Kidney (tissue), 14 donors: ENCODE data around the gene TLDC2. TPM values are rescaled to one million over a fixed set of nuclear protein-coding genes. Genes with fewer than 3 reads are reported as not detected.
A peak's percentile ranks its signal among the peaks of the same experiment; 100 is the strongest.

Experiments used
- DNase-seq, 5 donors: peaks; one replicate each; pipeline ENCODE4 v3.0.0-alpha.2; 2013 to 2020
- FAIRE-seq: peaks from 2 replicates; lab custom pipeline; 2012; peaks lifted over from hg19 to GRCh38; lab: Jason Lieb, UNC
- H3K27ac ChIP-seq, 2 donors: one replicate each; pipeline ENCODE4 v1.7.0; 2013; ENCODE audit warnings: low read depth in 2 of 2, low read length in 2 of 2, inconsistent platforms in 1 of 2
- H3K27me3 ChIP-seq: one replicate; pipeline ENCODE4 v1.7.1; 2013; ENCODE audit warnings: low read length, inconsistent platforms; ENCODE audit not compliant: control insufficient read depth, insufficient read depth
- H3K36me3 ChIP-seq, 3 donors: one replicate each; pipeline versions ENCODE4 v1.7.0 to v1.7.1; 2013; ENCODE audit warnings: low read length in 3 of 3, control low read depth in 1 of 3, inconsistent platforms in 1 of 3; ENCODE audit not compliant: insufficient read depth in 3 of 3, control insufficient read depth in 2 of 3
- H3K4me1 ChIP-seq, 3 donors: one replicate each; pipeline versions ENCODE4 v1.7.0 to v1.7.1; 2013; ENCODE audit warnings: low read length in 3 of 3, inconsistent platforms in 1 of 3, low read depth in 1 of 3; ENCODE audit not compliant: control insufficient read depth in 2 of 3, insufficient read depth in 2 of 3
- H3K4me3 ChIP-seq, 3 donors: one replicate each; pipeline versions ENCODE4 v1.7.0 to v1.8.1; 2013; ENCODE audit warnings: low read length in 3 of 3, control low read depth in 1 of 3, inconsistent platforms in 1 of 3
- H3K9ac ChIP-seq, 3 donors: one replicate each; pipeline versions ENCODE4 v1.7.0 to v1.7.1; 2013; ENCODE audit warnings: low read length in 3 of 3, control low read depth in 1 of 3, inconsistent platforms in 1 of 3
- H3K9me3 ChIP-seq, 3 donors: one replicate each; pipeline versions ENCODE4 v1.7.0 to v1.7.1; 2013; ENCODE audit warnings: low read length in 3 of 3, control low read depth in 1 of 3, inconsistent platforms in 1 of 3; ENCODE audit not compliant: control insufficient read depth in 2 of 3, insufficient read depth in 1 of 3
- CTCF ChIP-seq: IDR thresholded peaks from 3 replicates; pipeline ENCODE4 v1.5.1; 2012; ENCODE audit warnings: mild to moderate bottlenecking, moderate library complexity, borderline replicate concordance; ENCODE audit not compliant: insufficient read depth; ENCODE audit errors: extremely low read depth
- intact Hi-C: fragments of 100-400 bp; cut with DNase I; formaldehyde crosslinking; loops from one replicate; pipeline ENCODE4 v1.11.1; 2022
- polyA plus RNA-seq: library from polyadenylated mRNA; stranded (reverse); fragments of 350-450 nt; fragmentation: Illumina TruSeq; extraction: RNeasy Lipid Tissue Mini Kit (QIAGEN cat#74804); gene quantifications from one replicate; pipeline ENCODE4 v1.2.3, GENCODE V29; 2014; ENCODE audit warnings: low read depth, low replicate concordance; ENCODE audit not compliant: insufficient read depth
- total RNA-seq: library from RNA; stranded (reverse); fragmentation: NEBNext Ultra II Directional; extraction: Animal tissue kit (Norgen Biotek cat#: 25700); gene quantifications from one replicate; pipeline ENCODE4 v1.2.1, GENCODE V29; 2021
- donor health status: control.
- donor health status: control.
- donor health status: control.
- donor health status: control.
- donor health status: control.
- donor health status: DM: yes; HTN: yes; CAD: no.
- donor health status: Normal renal cell carcinoma (clear cell type).

Gene TLDC2
- total and polyA plus RNA-seq, 2 donors from 2014 or later, result 2.3 to 8.5 TPM

GRCh38 chr20:36830791-36831691, 44.9 kb upstream of the TLDC2 start:
- no peak for TF ChIP-seq CTCF
- peak overlapping the region; percentile 63 to 69 for H3K27ac ChIP-seq
- no peak for FAIRE-seq
- intact Hi-C loops, result no loop called here
- H3K4me3 ChIP-seq, result no peak overlapping the region
- H3K4me1 ChIP-seq, result peaks cover 0 to 20% (median 11%) of the 10 kb centered on the region in 3 donors
- H3K27me3 ChIP-seq, result no peaks in the 10 kb centered on the region
- no peaks in the 10 kb centered on the region for H3K9me3 ChIP-seq
- H3K9ac ChIP-seq, result peak overlapping the region in 1 of 3 donors; percentile 15
- H3K36me3 ChIP-seq, result peaks cover 5 to 14% (median 8%) of the 10 kb centered on the region in 3 donors
- no peak for DNase-seq

- no peak for TF ChIP-seq CTCF
Observed at GRCh38 chr20:36832791-36833190, 43.1 kb upstream of the TLDC2 start.

GRCh38 chr20:36833275-36834020, 42.5 kb upstream of the TLDC2 start:
- FAIRE-seq, result no peak
- H3K4me1 ChIP-seq, result peaks cover 0 to 20% (median 11%) of the 10 kb centered on the region in 3 donors
- H3K4me3 ChIP-seq, result no peak overlapping the region
- peaks cover 2 to 5% (median 2%) of the 10 kb centered on the region in 3 donors for H3K36me3 ChIP-seq
- H3K9ac ChIP-seq, result no peak overlapping the region
- no peaks in the 10 kb centered on the region for H3K9me3 ChIP-seq
- DNase-seq, result peak in 1 of 5 donors; percentile 50
- H3K27me3 ChIP-seq, result no peaks in the 10 kb centered on the region
- no peak for TF ChIP-seq CTCF
- intact Hi-C loops, result no loop called here
- no peak overlapping the region for H3K27ac ChIP-seq

More at GRCh38 chr20:36832791-36833190, 43.1 kb upstream of the TLDC2 start:
- Histone ChIP-seq H3K36me3 (peaks cover 5 to 11% (median 5%) of the 10 kb centered on the region in 3 donors), H3K27me3 (no peaks in the 10 kb centered on the region), H3K27ac (no peak overlapping the region), H3K4me3 (no peak overlapping the region), H3K4me1 (peaks cover 0 to 20% (median 11%) of the 10 kb centered on the region in 3 donors), H3K9ac (no peak overlapping the region), H3K9me3 (no peaks in the 10 kb centered on the region)
- no peak for DNase-seq
- intact Hi-C loops, result no loop called here
- FAIRE-seq, result no peak
